Ishikawa (cell line): ENCODE results near the gene APOL4.

ENCODE experiments used
- EP300 ChIP-seq: IDR thresholded peaks from 2 replicates; pipeline ENCODE4 v1.6.1; 2012; ENCODE audit warnings: borderline replicate concordance
- FOXM1 ChIP-seq: IDR thresholded peaks from 2 replicates; pipeline ENCODE4 v1.6.1; 2012; ENCODE audit warnings: low read depth, borderline replicate concordance
- RAD21 ChIP-seq: IDR thresholded peaks from 2 replicates; pipeline ENCODE4 v1.6.1; 2012; ENCODE audit warnings: low read depth
- YY1 ChIP-seq: IDR thresholded peaks from 2 replicates; pipeline ENCODE4 v1.6.1; 2012; ENCODE audit warnings: low read depth

DNA sequence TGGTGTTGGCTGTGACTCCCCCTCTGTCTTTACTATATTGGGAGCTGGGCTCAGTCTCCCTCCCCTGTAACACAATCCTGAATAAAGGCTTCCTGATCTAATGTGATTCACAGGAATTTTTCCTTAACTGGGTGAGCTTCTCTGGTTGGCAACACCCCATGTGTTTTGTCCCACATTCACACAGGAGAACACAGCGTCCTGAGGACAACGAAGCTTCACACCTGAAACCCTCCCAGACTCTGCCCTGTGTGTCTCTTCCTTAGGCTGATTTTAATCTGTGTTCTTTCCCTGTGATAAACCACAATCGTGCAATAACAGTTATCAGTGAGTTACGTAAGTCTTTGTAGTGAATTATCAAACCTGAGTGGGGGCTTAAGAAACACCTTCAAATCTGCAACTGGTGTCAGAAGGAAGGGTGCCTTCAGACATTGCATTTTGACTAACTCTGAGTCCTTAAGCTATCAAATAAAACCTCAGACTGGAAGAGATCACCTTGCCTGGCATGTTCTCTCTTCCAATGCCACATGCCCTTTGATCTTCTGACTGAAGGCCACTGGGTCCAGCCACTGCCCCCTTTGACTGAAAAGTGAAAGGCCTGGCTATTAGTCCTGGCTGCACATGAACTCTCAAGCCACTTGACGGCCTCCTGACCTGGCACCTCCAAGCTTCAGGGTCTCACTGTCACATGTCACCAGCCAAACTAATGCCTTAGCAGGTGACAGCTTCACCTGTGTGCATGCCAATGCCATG is 58.4 kb downstream of the APOL4 start:
- TF ChIP-seq YY1 = no peak
- TF ChIP-seq EP300 = no peak
- TF ChIP-seq FOXM1 = no peak
- TF ChIP-seq RAD21 = no peak
